Sigmoid colon (tissue), 7 donors: ENCODE measurements around the gene CEND1. TPM values are rescaled to one million over a fixed set of nuclear protein-coding genes. Genes with fewer than 3 reads are reported as not detected.

ENCODE experiments used
- DNase-seq: peaks from one replicate; pipeline ENCODE4 v3.0.0-alpha.2; 2019
- H3K27ac ChIP-seq, 4 donors: fragments of 200-600 bp; sonication (generic); one replicate each; pipeline ENCODE4 v1.5.1; 2016 to 2019; ENCODE audit warnings: mild to moderate bottlenecking in 1 of 4
- H3K27me3 ChIP-seq, 3 donors: fragments of 200-600 bp; sonication (generic); one replicate each; pipeline ENCODE4 v1.5.1; 2019; ENCODE audit warnings: mild to moderate bottlenecking in 1 of 3
- H3K36me3 ChIP-seq, 4 donors: fragments of 200-600 bp; sonication (generic); one replicate each; pipeline ENCODE4 v1.5.1; 2016 to 2019
- H3K4me1 ChIP-seq, 4 donors: fragments of 200-600 bp; sonication (generic); one replicate each; pipeline ENCODE4 v1.5.1; 2017 to 2019
- H3K4me3 ChIP-seq, 4 donors: fragments of 200-600 bp; sonication (generic); one replicate each; pipeline ENCODE4 v1.5.1; 2017 to 2019; ENCODE audit warnings: mild to moderate bottlenecking in 2 of 4, moderate library complexity in 1 of 4
- H3K9me3 ChIP-seq, 4 donors: fragments of 200-600 bp in 3 of 4; sonication (generic) in 3 of 4; one replicate each; pipeline versions ENCODE4 v1.5.1 to v1.6.1; 2013 to 2019
- CTCF ChIP-seq, 4 experiments: fragments of 450-650 bp in 3 of 4; fragments of 200-600 bp in 1 of 4; IDR thresholded peaks; one replicate each; pipeline ENCODE4 v1.5.1; 2016 to 2019; ENCODE audit warnings: antibody characterized with exemption in 4 of 4, mild to moderate bottlenecking in 3 of 4, moderate library complexity in 2 of 4
- EP300 ChIP-seq, 4 donors: sonication (generic); formaldehyde crosslinking; IDR thresholded peaks; one replicate each; pipeline ENCODE4 v1.6.1; 2017; ENCODE audit warnings: antibody characterized with exemption in 4 of 4
- POLR2A ChIP-seq, 2 donors: fragments of 450-650 bp; IDR thresholded peaks; one replicate each; pipeline ENCODE4 v1.6.1; 2016; ENCODE audit warnings: antibody characterized with exemption in 2 of 2, mild to moderate bottlenecking in 2 of 2, moderate library complexity in 2 of 2
- POLR2AphosphoS5 ChIP-seq, 4 donors: sonication (generic); formaldehyde crosslinking; IDR thresholded peaks; one replicate each; pipeline ENCODE4 v1.6.1; 2017; ENCODE audit warnings: antibody characterized with exemption in 4 of 4
- WGBS, 2 donors: extraction: QIAGEN DNeasy Blood & Tissue Kit; methylation state at CpG; one replicate each; pipeline ENCODE4 v1.1.7; 2013; 5-methylcytosine and 5-hydroxymethylcytosine counted together
- intact Hi-C: fragments of 100-400 bp; cut with DNase I; formaldehyde crosslinking; loops from one replicate; pipeline ENCODE4 v1.15.1; 2023
- polyA plus RNA-seq, 3 donors: library from polyadenylated mRNA; stranded (reverse); fragments of 200-250 nt; gene quantifications; one replicate each; pipeline ENCODE4 v1.2.3, GENCODE V29; 2013
- total RNA-seq, 4 donors: library from RNA; depleted of rRNA; stranded (reverse); fragments of >200 nt; gene quantifications; one replicate each; pipeline ENCODE4 v1.1.0, GENCODE V29; 2016
- donor health status: healthy with polysubstance abuse.
- donor health status: Bipolar disorder and iron deficiency.
- donor health status: healthy.

The CEND1 gene
- total and polyA plus RNA-seq, 7 donors = 1.8 to 3.6 (median 2.2) TPM; not detected in 2

- Histone ChIP-seq H3K4me1 (peaks cover 0 to 38% (median 31%) of the 10 kb centered on the region in 4 donors), H3K4me3 (peak overlapping the region; percentile 49 to 65 (median 56)), H3K9me3 (no peaks in the 10 kb centered on the region), H3K27ac (peak overlapping the region; percentile 84 to 93 (median 90)), H3K36me3 (peaks cover 0 to 34% (median 3%) of the 10 kb centered on the region in 4 donors), H3K27me3 (no peaks in the 10 kb centered on the region)
- TF ChIP-seq CTCF (IDR thresholded peaks at IDR 0.05) = peak in 1 of 4 experiments; percentile 6
- peak in 3 of 4 donors; percentile 15 to 41 (median 38) for TF ChIP-seq POLR2AphosphoS5 (IDR thresholded peaks at IDR 0.05)
- no peak for TF ChIP-seq POLR2A (IDR thresholded peaks at IDR 0.05)
- no peak for TF ChIP-seq EP300 (IDR thresholded peaks at IDR 0.05)
- DNase-seq = peak; percentile 89
- WGBS, 2 donors = 0% methylated on average over 57 of the region's 57 CpGs
- intact Hi-C loops = loop anchor here (1.0 to 5.0 kb wide), 4 partner anchors 12 to 100 kb away; partner anchors contain the start of genes DEAF1, POLR2L, RPLP2 and TALDO1
These were observed 7.6 kb upstream of the CEND1 start for GRCh38 chr11:797296-798092.

DNA sequence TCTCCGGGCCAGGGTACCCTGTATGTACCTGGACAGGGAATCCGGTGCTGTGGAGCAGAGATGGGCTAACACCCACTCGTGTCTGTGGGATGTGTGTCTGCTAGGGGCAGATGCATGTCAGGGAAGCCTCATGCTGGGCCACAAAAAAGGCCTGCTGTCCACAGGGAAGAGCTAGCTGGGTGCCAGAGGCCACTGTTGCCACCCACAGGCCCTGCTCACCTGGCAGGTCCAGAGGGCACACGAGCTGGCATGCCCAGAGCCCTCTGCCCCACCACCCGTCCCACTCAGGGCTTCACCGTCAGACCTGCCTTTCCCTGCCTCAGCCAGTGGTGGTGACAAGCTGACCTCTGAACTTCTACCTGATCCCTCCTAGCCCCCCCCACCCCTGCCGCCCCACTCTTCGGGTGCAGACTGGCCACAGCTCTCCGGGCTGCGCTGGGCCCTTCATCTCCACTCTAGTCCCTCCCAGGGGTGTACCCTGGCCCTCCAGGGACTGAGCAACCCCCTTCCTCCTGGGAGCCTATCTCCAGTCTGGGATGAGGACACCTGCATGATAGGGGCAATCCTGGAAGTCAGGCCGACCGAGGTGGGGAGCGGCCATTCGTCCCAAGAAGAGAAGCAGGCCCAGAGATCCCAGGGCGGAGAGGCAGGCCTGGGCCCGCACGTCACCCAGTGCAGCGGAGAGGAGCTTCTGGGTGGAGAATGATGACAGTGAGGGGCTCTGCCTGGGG, 6.8 kb upstream of the CEND1 start:
- intact Hi-C loops = loop anchor here (1.0 to 5.0 kb wide), 4 partner anchors 13 to 99 kb away; partner anchors contain the start of genes DEAF1, POLR2L, RPLP2 and TALDO1
- no peak for TF ChIP-seq POLR2AphosphoS5 (IDR thresholded peaks at IDR 0.05)
- TF ChIP-seq EP300 (IDR thresholded peaks at IDR 0.05) = no peak
- TF ChIP-seq POLR2A (IDR thresholded peaks at IDR 0.05) = no peak
- TF ChIP-seq CTCF (IDR thresholded peaks at IDR 0.05) = no peak
- peak overlapping the region; percentile 84 to 93 (median 90) for H3K27ac ChIP-seq
- peaks cover 0 to 34% (median 3%) of the 10 kb centered on the region in 4 donors for H3K36me3 ChIP-seq
- no peaks in the 10 kb centered on the region for H3K9me3 ChIP-seq
- peaks cover 0 to 38% (median 31%) of the 10 kb centered on the region in 4 donors for H3K4me1 ChIP-seq
- no peaks in the 10 kb centered on the region for H3K27me3 ChIP-seq
- no peak for DNase-seq
- WGBS, 2 donors = 7 to 19% methylated on average over 18 of the region's 18 CpGs
- H3K4me3 ChIP-seq = peak overlapping the region; percentile 49 to 65 (median 56)

DNA sequence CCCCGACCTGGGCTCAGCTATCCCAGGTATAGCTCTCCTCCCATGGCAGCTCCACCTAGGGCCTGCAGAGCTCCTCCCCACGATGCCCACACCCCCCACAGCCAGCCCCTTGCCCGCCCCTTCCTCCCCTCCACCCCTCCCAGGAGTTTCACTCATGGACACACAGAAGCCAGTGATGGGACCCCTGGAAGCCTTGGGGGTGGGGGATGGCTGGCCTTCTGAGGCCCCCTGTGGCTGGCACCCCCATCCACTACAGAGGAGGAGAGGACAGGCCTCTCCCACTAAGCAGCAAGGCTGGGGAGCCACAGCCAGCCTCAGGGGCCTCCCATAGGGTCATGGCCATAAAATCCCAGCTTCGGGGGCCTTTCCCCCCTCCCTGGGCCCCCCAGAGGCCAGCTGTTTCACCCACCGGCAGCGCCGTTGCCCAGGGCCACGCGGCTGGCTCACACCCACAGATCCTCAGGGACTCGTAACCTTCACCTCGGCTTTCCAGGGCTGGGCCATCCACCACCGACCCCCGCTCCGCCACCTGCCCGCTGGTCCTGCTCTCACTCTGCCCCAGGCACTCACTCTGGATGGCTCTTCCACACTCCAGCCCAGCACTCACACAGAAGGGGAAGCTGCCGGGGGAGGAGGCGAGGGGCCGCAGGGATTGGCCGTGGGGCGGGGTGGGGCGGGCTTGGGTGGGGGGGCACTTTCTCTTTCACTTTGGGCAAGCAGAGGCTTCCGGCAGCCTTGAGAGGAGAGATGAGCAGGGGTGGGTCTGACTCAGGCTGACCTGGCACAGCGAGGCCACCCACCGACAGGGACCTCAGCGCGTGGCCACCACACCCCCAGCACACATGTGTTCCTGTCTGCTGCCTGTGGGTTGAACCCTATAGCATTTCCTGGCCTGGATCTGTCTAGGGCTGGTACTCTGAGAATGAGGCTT, 6.0 kb upstream of the CEND1 start:
- intact Hi-C loops = loop anchor here (2.0 to 5.0 kb wide), 3 partner anchors 47 to 99 kb away; partner anchors contain the start of genes DEAF1, POLR2L, TALDO1 and TMEM80
- Histone ChIP-seq H3K4me3 (peak overlapping the region; percentile 49 to 65 (median 56)), H3K27ac (peak overlapping the region; percentile 84 to 93 (median 90)), H3K27me3 (peaks cover 0 to 6% (median 0%) of the 10 kb centered on the region in 3 donors), H3K9me3 (no peaks in the 10 kb centered on the region), H3K4me1 (peaks cover 0 to 38% (median 31%) of the 10 kb centered on the region in 4 donors), H3K36me3 (peaks cover 0 to 29% (median 3%) of the 10 kb centered on the region in 4 donors)
- TF ChIP-seq POLR2AphosphoS5 (IDR thresholded peaks at IDR 0.05) (peak; percentile 55 to 80 (median 66)), CTCF (IDR thresholded peaks at IDR 0.05) (no peak), POLR2A (IDR thresholded peaks at IDR 0.05) (peak in 1 of 2 donors; percentile 24)
- peak; percentile 91 for DNase-seq
- WGBS, 2 donors = 1 to 5% methylated on average over 26 of the region's 26 CpGs
